Measurements from ENCODE around the gene GLIS1. TPM values are rescaled to one million over a fixed set of nuclear protein-coding genes. Genes with fewer than 3 reads are reported as not detected.

The GLIS1 gene
- total and polyA plus RNA-seq, 2 donors (not counting 3 experiments of a cell fraction or from before 2014, with no cell fraction given), result not detected

GRCh38 chr1:53687901-53688300 lies 51.1 kb downstream of the GLIS1 start:
- Histone ChIP-seq H3K27ac (ENCODE audit: insufficient read depth, low read depth, low read length) (no peak overlapping the region), H3K4me1 (ENCODE audit: control insufficient read depth, extremely low read depth, insufficient read depth, low read length) (no peaks in the 10 kb centered on the region), H3K9ac (replicated peaks; ENCODE audit: extremely low read depth, insufficient read depth, low read length) (no peak overlapping the region), H3K4me3 (replicated peaks in 1 of 3; ENCODE audit: insufficient read depth in 1 of 3, low read depth in 1 of 3, low read length in 3 of 3) (no peak overlapping the region), H3K36me3 (ENCODE audit: control insufficient read depth in 2 of 2, extremely low read depth in 1 of 2, insufficient read depth in 2 of 2, low read length in 2 of 2) (no peaks in the 10 kb centered on the region), H2AFZ (ENCODE audit: low read depth, low read length) (no peak overlapping the region), H3K4me2 (ENCODE audit: insufficient read depth, low read length) (no peak overlapping the region), H3K9me1 (replicated peaks; ENCODE audit: control insufficient read depth, extremely low read depth, insufficient read depth, low read length) (no peaks in the 10 kb centered on the region), H4K20me1 (replicated peaks; ENCODE audit: control insufficient read depth, extremely low read depth, insufficient read depth, low read length) (no peaks in the 10 kb centered on the region), H3K9me3 (replicated peaks; ENCODE audit: control insufficient read depth, insufficient read depth, low read length) (no peaks in the 10 kb centered on the region), H3K79me2 (ENCODE audit: control insufficient read depth, insufficient read depth, low read length) (no peaks in the 10 kb centered on the region), H3K27me3 (ENCODE audit: control insufficient read depth in 2 of 2, insufficient read depth in 2 of 2, low read length in 2 of 2) (peaks cover 23 to 38% of the 10 kb centered on the region in 2 experiments)
- DNase-seq (ENCODE audit: low read depth, low spot score) (no peak), FAIRE-seq (no peak)
- intact Hi-C loops (cut with micrococcal nuclease), result loop anchor here (2.0 kb wide), 1 partner anchor 203 kb away; no protein-coding TSS in a partner anchor
- no peak for TF ChIP-seq MYC (IDR thresholded peaks at IDR 0.05; ENCODE audit: low read depth, low read length)
- no peak for TF ChIP-seq MAX (IDR thresholded peaks at IDR 0.05; ENCODE audit: insufficient read depth, insufficient read length)
- no peak for TF ChIP-seq JUN (IDR thresholded peaks at IDR 0.05; ENCODE audit: borderline replicate concordance, insufficient read depth, insufficient read length, low read depth)
- POLR2A ChIA-PET, result no interaction called here
- CTCF ChIA-PET, result no interaction called here
- dilution Hi-C loops (cut with MboI; ENCODE audit: extremely low pct_ligation_motif_present, low sequenced_read_pairs), result no loop called here
- no TSS peak for BruUV-seq (replicated peaks)

DNA sequence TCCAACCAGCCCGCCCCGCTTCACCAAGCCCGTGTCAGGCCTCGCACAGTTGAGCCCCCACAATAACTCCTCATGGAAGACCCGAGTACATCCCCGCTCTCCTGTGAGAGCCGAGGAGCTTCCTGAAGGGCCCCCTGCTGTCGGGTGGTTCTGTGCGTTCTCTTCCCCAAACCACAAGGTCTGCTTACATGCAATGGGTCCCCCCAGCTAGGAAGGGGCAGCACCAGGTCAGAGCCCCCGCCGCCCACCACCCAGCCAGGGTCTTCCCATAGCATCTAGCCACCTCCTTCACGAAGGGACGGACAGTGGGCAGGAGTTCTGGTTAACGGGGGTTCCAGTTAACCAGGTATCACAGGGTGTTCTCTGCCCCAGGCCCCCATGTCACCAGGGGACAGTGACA lies 51.5 kb downstream of the GLIS1 start:
- H3K79me2 ChIP-seq (ENCODE audit: control insufficient read depth, insufficient read depth, low read length), result no peaks in the 10 kb centered on the region
- H3K27ac ChIP-seq (ENCODE audit: insufficient read depth, low read depth, low read length), result no peak overlapping the region
- intact Hi-C loops (cut with micrococcal nuclease), result no loop called here
- CTCF ChIA-PET, result no interaction called here
- peaks cover 27 to 39% of the 10 kb centered on the region in 2 experiments for H3K27me3 ChIP-seq (ENCODE audit: control insufficient read depth in 2 of 2, insufficient read depth in 2 of 2, low read length in 2 of 2)
- DNase-seq (ENCODE audit: low read depth, low spot score) (no peak), FAIRE-seq (no peak)
- H3K4me3 ChIP-seq (replicated peaks in 1 of 3; ENCODE audit: insufficient read depth in 1 of 3, low read depth in 1 of 3, low read length in 3 of 3), result no peak overlapping the region
- dilution Hi-C loops (cut with MboI; ENCODE audit: extremely low pct_ligation_motif_present, low sequenced_read_pairs), result no loop called here
- POLR2A ChIA-PET, result no interaction called here
- no peak overlapping the region for H3K9ac ChIP-seq (replicated peaks; ENCODE audit: extremely low read depth, insufficient read depth, low read length)
- TF ChIP-seq POLR2A (IDR thresholded peaks at IDR 0.05; ENCODE audit: low read depth, low read length) (no peak), MAX (IDR thresholded peaks at IDR 0.05; ENCODE audit: insufficient read depth, insufficient read length) (no peak), POLR2AphosphoS5 (IDR thresholded peaks at IDR 0.05; ENCODE audit: insufficient read depth, low read depth, low read length) (no peak)
- TF ChIP-seq, protein P1, sequence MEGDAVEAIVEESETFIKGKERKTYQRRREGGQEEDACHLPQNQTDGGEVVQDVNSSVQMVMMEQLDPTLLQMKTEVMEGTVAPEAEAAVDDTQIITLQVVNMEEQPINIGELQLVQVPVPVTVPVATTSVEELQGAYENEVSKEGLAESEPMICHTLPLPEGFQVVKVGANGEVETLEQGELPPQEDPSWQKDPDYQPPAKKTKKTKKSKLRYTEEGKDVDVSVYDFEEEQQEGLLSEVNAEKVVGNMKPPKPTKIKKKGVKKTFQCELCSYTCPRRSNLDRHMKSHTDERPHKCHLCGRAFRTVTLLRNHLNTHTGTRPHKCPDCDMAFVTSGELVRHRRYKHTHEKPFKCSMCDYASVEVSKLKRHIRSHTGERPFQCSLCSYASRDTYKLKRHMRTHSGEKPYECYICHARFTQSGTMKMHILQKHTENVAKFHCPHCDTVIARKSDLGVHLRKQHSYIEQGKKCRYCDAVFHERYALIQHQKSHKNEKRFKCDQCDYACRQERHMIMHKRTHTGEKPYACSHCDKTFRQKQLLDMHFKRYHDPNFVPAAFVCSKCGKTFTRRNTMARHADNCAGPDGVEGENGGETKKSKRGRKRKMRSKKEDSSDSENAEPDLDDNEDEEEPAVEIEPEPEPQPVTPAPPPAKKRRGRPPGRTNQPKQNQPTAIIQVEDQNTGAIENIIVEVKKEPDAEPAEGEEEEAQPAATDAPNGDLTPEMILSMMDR (IDR thresholded peaks at IDR 0.05; ENCODE audit: extremely low read depth in 1 of 2, insufficient read depth in 1 of 2, low read depth in 1 of 2, low read length in 2 of 2), result no peak
- BruUV-seq (replicated peaks), result no TSS peak
- no peaks in the 10 kb centered on the region for H4K20me1 ChIP-seq (replicated peaks; ENCODE audit: control insufficient read depth, extremely low read depth, insufficient read depth, low read length)
- no peaks in the 10 kb centered on the region for H3K4me1 ChIP-seq (ENCODE audit: control insufficient read depth, extremely low read depth, insufficient read depth, low read length)
- no peak overlapping the region for H3K4me2 ChIP-seq (ENCODE audit: insufficient read depth, low read length)
- no peaks in the 10 kb centered on the region for H3K9me1 ChIP-seq (replicated peaks; ENCODE audit: control insufficient read depth, extremely low read depth, insufficient read depth, low read length)
- no peaks in the 10 kb centered on the region for H3K9me3 ChIP-seq (replicated peaks; ENCODE audit: control insufficient read depth, insufficient read depth, low read length)
- H2AFZ ChIP-seq (ENCODE audit: low read depth, low read length), result no peak overlapping the region
- H3K36me3 ChIP-seq (ENCODE audit: control insufficient read depth in 2 of 2, extremely low read depth in 1 of 2, insufficient read depth in 2 of 2, low read length in 2 of 2), result no peaks in the 10 kb centered on the region
